OCI-LY7 (cell line): ENCODE results near the gene SYCP2.

Source experiments
- CTCF ChIP-seq: fragments of 200-600 bp; sonication (generic); conservative IDR thresholded peaks from 2 replicates; pipeline ENCODE4 v1.5.1; 2014; ENCODE audit warnings: mild to moderate bottlenecking, antibody characterized with exemption, low read length, moderate library complexity, mixed read lengths
- EZH2phosphoT487 ChIP-seq: fragments of 200-600 bp; sonication (generic); IDR thresholded peaks from 2 replicates; pipeline ENCODE4 v1.6.1; 2018; ENCODE audit warnings: low read depth, borderline replicate concordance, mild to moderate bottlenecking, mixed run types, antibody characterized with exemption, low read length, moderate library complexity, mixed read lengths

- TF ChIP-seq CTCF (no peak), EZH2phosphoT487 (no peak)
Observed at GRCh38 chr20:59931511-59932312, 1.7 kb downstream of the SYCP2 start.
